ENCODE measurements around the gene SEMA4B. TPM values are rescaled to one million over a fixed set of nuclear protein-coding genes. Genes with fewer than 3 reads are reported as not detected.
A peak's percentile ranks its signal among the peaks of the same experiment; 100 is the strongest.

Gene SEMA4B
- polyA plus RNA-seq, 1 donor (not counting 4 experiments of a cell fraction or from before 2014, with no cell fraction given), result 58.7 TPM

DNA sequence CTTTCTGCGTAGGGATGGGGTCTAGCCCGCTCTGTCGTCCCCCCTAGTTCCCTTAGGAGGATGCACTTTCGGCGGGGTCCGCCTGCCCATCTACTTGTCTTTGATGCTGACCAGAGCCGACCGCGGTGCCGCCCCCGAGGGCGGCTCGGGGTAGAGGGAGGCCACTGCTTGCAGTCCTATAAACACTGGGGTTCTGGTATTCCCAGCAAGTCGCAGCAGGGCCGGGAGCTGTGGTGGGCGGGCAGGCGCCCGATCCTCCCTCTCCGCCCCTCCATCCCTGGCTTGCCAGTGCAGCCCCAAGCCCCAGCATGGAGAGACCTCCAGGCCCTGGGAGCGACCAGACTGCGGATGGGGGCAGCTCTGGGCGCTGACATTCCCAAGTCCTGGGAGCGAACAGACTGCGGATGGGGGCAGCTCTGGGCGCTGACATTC, 830 bp downstream of the SEMA4B start:
- H3K36me3 ChIP-seq (ENCODE audit: control insufficient read depth in 2 of 2, extremely low read depth in 1 of 2, insufficient read depth in 2 of 2, low read length in 2 of 2), result peaks cover 12 to 34% of the 10 kb centered on the region in 2 experiments
- FAIRE-seq, result no peak
- H3K9me3 ChIP-seq (ENCODE audit: control insufficient read depth, low read depth, low read length), result no peaks in the 10 kb centered on the region
- H3K9me1 ChIP-seq (ENCODE audit: control insufficient read depth, extremely low read depth, insufficient read depth, low read length), result peaks cover 8% of the 10 kb centered on the region
- H4K20me1 ChIP-seq (ENCODE audit: control insufficient read depth, extremely low read depth, insufficient read depth, low read length), result peaks cover 3% of the 10 kb centered on the region
- H2AFZ ChIP-seq (ENCODE audit: control insufficient read depth, low read length), result no peak overlapping the region
- no peaks in the 10 kb centered on the region for H3K27me3 ChIP-seq (ENCODE audit: control insufficient read depth, extremely low read depth, insufficient read depth, low read length)
- peak overlapping the region; percentile 67 for H3K27ac ChIP-seq (ENCODE audit: control insufficient read depth, insufficient read depth, low read length)
- H3K9ac ChIP-seq (ENCODE audit: control insufficient read depth, extremely low read depth, insufficient read depth, low read length), result peak overlapping the region; percentile 80
- dilution Hi-C loops (cut with MboI; ENCODE audit: extremely low pct_ligation_motif_present, low sequenced_read_pairs), result no loop called here
- H3K4me1 ChIP-seq (ENCODE audit: control insufficient read depth, extremely low read depth, insufficient read depth, low read length), result peaks cover 46% of the 10 kb centered on the region
- H3K4me3 ChIP-seq (ENCODE audit: control insufficient read depth in 2 of 3, extremely low read depth in 1 of 3, insufficient read depth in 2 of 3, low read depth in 1 of 3, low read length in 3 of 3), result peak overlapping the region; percentile 81 to 99 (median 82)
- TF ChIP-seq, protein P1, sequence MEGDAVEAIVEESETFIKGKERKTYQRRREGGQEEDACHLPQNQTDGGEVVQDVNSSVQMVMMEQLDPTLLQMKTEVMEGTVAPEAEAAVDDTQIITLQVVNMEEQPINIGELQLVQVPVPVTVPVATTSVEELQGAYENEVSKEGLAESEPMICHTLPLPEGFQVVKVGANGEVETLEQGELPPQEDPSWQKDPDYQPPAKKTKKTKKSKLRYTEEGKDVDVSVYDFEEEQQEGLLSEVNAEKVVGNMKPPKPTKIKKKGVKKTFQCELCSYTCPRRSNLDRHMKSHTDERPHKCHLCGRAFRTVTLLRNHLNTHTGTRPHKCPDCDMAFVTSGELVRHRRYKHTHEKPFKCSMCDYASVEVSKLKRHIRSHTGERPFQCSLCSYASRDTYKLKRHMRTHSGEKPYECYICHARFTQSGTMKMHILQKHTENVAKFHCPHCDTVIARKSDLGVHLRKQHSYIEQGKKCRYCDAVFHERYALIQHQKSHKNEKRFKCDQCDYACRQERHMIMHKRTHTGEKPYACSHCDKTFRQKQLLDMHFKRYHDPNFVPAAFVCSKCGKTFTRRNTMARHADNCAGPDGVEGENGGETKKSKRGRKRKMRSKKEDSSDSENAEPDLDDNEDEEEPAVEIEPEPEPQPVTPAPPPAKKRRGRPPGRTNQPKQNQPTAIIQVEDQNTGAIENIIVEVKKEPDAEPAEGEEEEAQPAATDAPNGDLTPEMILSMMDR (optimal IDR thresholded peaks at IDR 0.05 in 1 of 3, IDR thresholded peaks at IDR 0.05 in 1 of 3, conservative IDR thresholded peaks at IDR 0.05 in 1 of 3; ENCODE audit: extremely low read depth in 1 of 3, insufficient read depth in 2 of 3, low read length in 3 of 3), result no peak
- no peak for TF ChIP-seq EZH2 (IDR thresholded peaks at IDR 0.05; ENCODE audit: low read length)
- no peak for DNase-seq (ENCODE audit: low read depth, low spot score)
- H3K79me2 ChIP-seq (ENCODE audit: control insufficient read depth, insufficient read depth, low read length), result peaks cover 67% of the 10 kb centered on the region
- peak overlapping the region; percentile 94 for H3K4me2 ChIP-seq (ENCODE audit: control insufficient read depth, extremely low read depth, insufficient read depth, low read depth, low read length)

DNA sequence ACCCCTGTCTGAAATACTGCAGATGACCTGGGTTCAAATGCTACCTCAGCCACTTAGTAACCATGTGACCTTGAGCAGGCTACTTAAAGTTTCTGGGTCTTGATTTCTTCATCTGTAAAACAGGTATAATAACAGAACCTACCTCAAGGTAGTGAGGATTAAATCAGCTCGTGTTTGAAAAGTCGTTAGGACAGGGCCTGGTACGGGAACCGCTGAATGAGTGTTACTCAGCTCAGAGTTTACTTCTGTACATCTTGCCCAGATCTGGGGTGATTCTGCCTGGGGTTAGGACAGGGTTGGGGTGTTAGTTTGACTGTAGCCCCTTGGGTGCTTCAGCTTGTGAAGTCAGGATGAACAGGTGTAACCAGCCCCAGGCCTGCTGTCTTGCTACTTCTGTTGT, 1.8 kb downstream of the SEMA4B start:
- dilution Hi-C loops (cut with MboI; ENCODE audit: extremely low pct_ligation_motif_present, low sequenced_read_pairs), result no loop called here
- H3K79me2 ChIP-seq (ENCODE audit: control insufficient read depth, insufficient read depth, low read length), result peaks cover 76% of the 10 kb centered on the region
- DNase-seq (ENCODE audit: low read depth, low spot score) (no peak), FAIRE-seq (no peak)
- peaks cover 8% of the 10 kb centered on the region for H3K9me1 ChIP-seq (ENCODE audit: control insufficient read depth, extremely low read depth, insufficient read depth, low read length)
- H3K36me3 ChIP-seq (ENCODE audit: control insufficient read depth in 2 of 2, extremely low read depth in 1 of 2, insufficient read depth in 2 of 2, low read length in 2 of 2), result peaks cover 16 to 42% of the 10 kb centered on the region in 2 experiments
- peak overlapping the region; percentile 67 for H3K27ac ChIP-seq (ENCODE audit: control insufficient read depth, insufficient read depth, low read length)
- H2AFZ ChIP-seq (ENCODE audit: control insufficient read depth, low read length), result no peak overlapping the region
- peak overlapping the region; percentile 94 for H3K4me2 ChIP-seq (ENCODE audit: control insufficient read depth, extremely low read depth, insufficient read depth, low read depth, low read length)
- TF ChIP-seq, protein P1 (optimal IDR thresholded peaks at IDR 0.05 in 1 of 3, IDR thresholded peaks at IDR 0.05 in 1 of 3, conservative IDR thresholded peaks at IDR 0.05 in 1 of 3; ENCODE audit: extremely low read depth in 1 of 3, insufficient read depth in 2 of 3, low read length in 3 of 3), result no peak
- TF ChIP-seq EZH2 (IDR thresholded peaks at IDR 0.05; ENCODE audit: low read length), result no peak
- H3K4me1 ChIP-seq (ENCODE audit: control insufficient read depth, extremely low read depth, insufficient read depth, low read length), result peaks cover 46% of the 10 kb centered on the region
- no peaks in the 10 kb centered on the region for H3K9me3 ChIP-seq (ENCODE audit: control insufficient read depth, low read depth, low read length)
- H4K20me1 ChIP-seq (ENCODE audit: control insufficient read depth, extremely low read depth, insufficient read depth, low read length), result peaks cover 3% of the 10 kb centered on the region
- H3K27me3 ChIP-seq (ENCODE audit: control insufficient read depth, extremely low read depth, insufficient read depth, low read length), result no peaks in the 10 kb centered on the region
- H3K9ac ChIP-seq (ENCODE audit: control insufficient read depth, extremely low read depth, insufficient read depth, low read length), result peak overlapping the region; percentile 80
- peak overlapping the region; percentile 81 to 99 (median 82) for H3K4me3 ChIP-seq (ENCODE audit: control insufficient read depth in 2 of 3, extremely low read depth in 1 of 3, insufficient read depth in 2 of 3, low read depth in 1 of 3, low read length in 3 of 3)

Measured in keratinocyte (primary cell).